Spleen (tissue), 7 donors: ENCODE data around the gene MCHR1.

Source experiments
- POLR2A ChIP-seq, 3 donors: fragments of 450-650 bp; IDR thresholded peaks; one replicate each; pipeline ENCODE4 v1.5.1; 2017; ENCODE audit warnings: antibody characterized with exemption in 3 of 3, mild to moderate bottlenecking in 1 of 3
- TF ChIP-seq, protein P1 (sequence below), 11 experiments: fragments of 200-600 bp in 7 of 11; fragments of 450-650 bp in 4 of 11; sonication (generic) in 4 of 11; IDR thresholded peaks in 8 of 11; conservative IDR thresholded peaks in 3 of 11; 1 replicate in 7 of 11; 2 replicates in 4 of 11; pipeline versions ENCODE4 v1.4.0 to v1.8.0; 2016 to 2021; ENCODE audit warnings: antibody characterized with exemption in 11 of 11, inconsistent platforms in 4 of 11, mild to moderate bottlenecking in 1 of 11
- donor health status: DM: no; HTN: no; CAD: no; lungs with moderate emphysema.
- donor health status: DM: no; HTN: no; CAD: no.
- donor health status: DM: no; HTN: no; CAD: no.

DNA sequence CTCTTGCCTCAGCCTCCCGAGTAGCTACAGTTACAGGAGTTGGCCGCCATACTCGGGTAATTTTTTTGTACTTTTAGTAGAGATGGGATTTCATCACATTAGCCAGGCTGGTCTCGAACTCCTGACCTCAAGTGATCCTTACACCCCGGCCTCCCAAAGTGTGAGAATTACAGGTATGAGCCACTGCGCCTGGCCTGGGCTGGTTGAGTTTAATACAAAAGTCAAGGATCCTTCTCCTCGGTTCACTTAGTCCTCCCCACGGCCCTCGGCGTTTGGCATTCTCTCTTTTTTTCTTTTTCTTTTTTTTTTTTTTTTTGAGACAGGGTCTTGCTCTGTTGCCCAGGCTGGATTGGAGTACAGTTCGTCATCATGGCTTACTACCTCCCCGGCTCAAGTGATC lies 33.0 kb downstream of the MCHR1 start:
- TF ChIP-seq, protein P1, sequence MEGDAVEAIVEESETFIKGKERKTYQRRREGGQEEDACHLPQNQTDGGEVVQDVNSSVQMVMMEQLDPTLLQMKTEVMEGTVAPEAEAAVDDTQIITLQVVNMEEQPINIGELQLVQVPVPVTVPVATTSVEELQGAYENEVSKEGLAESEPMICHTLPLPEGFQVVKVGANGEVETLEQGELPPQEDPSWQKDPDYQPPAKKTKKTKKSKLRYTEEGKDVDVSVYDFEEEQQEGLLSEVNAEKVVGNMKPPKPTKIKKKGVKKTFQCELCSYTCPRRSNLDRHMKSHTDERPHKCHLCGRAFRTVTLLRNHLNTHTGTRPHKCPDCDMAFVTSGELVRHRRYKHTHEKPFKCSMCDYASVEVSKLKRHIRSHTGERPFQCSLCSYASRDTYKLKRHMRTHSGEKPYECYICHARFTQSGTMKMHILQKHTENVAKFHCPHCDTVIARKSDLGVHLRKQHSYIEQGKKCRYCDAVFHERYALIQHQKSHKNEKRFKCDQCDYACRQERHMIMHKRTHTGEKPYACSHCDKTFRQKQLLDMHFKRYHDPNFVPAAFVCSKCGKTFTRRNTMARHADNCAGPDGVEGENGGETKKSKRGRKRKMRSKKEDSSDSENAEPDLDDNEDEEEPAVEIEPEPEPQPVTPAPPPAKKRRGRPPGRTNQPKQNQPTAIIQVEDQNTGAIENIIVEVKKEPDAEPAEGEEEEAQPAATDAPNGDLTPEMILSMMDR (IDR thresholded peaks at IDR 0.05 in 8 of 11, conservative IDR thresholded peaks at IDR 0.05 in 3 of 11): no peak
- TF ChIP-seq POLR2A (IDR thresholded peaks at IDR 0.05): no peak
